Cerebellar nuclear complex (tissue), 1 donor: ENCODE data around the gene TINAG.

Experiments used
- DNase-seq, 2 experiments: peaks; one replicate each; lab custom pipeline; 2025; lab: John Stamatoyannopoulos, UW

The TINAG gene

DNA sequence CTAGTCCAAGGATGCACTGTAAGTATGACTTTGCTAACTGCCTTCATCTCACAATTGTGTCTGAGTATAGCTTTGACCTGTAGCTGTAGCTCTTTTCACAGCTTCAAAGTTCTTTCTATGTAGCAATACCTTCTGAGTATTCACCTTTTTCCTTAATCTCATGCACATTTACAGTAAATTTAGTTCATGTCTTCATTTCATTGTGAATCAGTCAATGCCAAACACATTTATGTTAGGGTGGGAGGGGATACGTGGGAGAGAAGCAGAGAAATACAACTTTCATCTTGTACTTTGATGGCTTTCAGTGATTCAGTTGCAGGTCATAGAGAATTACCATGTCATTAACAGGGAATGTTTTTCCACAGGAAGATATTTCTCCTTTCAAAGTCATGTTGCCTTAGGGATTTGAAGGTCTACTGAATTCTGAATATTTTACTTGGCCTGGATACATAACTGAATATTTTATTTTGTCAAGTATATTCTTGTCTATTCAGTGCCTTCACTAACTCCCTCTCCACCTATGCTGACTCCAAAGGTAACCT, 119.2 kb downstream of the TINAG start:
- DNase-seq = no peak

DNA sequence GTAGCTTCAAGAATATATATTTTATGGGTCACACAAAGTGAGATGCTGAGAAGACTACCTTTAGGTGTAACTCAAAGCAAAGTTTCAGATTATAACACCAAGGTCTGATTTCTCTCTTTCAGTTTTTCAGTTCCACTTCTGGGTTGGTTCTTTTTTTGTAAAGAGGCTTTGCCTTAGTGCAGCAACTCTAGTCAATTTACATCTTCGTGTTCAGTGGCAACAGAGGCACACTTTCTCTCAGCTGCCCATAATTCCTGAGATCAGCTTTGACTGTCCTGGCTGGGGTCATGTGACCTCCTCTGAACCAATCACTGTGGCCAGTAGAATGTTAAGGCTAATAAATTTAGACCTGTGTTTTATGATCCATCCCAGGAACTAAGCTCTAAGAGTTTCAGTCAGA, 120.2 kb downstream of the TINAG start:
- no peak for DNase-seq

DNA sequence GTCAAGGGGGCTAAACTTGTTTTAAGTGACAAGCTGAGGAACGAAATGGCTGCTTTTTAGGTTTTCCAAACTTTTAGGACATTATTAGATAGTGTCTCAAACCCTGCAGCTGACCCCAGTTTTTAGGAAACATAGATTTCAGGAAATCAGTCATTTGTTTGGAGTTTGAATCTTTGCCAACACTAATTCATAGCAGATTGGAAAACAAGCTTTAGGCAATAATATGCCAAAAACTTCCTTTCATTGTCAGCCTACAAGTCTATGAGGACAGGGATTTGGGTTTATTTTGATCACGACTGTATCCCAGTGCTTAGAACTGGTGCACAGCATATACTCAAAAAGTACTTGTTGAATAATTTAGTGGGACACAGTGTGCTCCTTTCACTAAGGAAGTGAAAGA, 123.2 kb downstream of the TINAG start:
- no peak for DNase-seq
